Cerebellar cortex (tissue), 1 donor: ENCODE measurements around the gene SIRT7.

Source experiments
- DNase-seq: peaks from one replicate; pipeline ENCODE4 v3.0.0-alpha.2; 2015; ENCODE audit warnings: low spot score

The SIRT7 gene

GRCh38 chr17:81904600-81905423, 13.2 kb downstream of the SIRT7 start:
- no peak for DNase-seq

DNA sequence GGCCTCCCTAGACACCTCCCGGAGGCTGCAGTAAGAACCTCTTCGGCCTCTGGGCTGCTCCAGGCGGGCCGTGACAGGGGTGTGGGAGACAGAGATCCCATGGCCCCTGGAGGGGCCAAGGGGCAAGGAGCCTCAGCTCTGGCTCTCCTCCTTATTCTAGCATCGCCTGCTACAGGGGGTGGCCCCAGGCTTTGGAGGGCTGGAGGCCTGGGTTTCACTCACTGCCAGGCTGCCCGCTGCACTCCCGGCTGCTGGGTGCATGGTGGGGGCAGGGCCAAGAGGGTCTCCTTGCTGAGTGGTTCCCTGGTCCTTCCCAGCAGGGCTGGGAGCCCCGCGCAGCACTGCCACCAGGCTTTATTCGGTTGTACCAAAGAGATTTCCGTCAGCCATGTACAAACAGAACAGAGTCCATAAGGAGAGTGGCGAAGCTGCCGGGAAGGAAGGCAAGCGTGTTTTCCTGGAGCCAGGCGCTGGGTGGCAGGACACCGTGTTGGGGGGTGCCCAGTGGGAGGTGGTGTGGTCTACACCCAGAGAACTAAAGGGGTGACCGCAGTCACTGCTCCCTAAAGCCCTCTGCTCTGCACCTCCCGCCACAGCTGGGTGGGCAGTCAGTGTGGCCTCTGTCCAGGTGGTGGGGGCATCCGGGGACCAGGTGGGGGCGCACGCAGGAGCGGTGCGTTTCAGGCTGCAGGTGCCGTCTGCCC, 13.9 kb downstream of the SIRT7 start:
- no peak for DNase-seq

- no peak for DNase-seq
Measured at GRCh38 chr17:81903415-81903831, 14.6 kb downstream of the SIRT7 start.

GRCh38 chr17:81902653-81903414, 15.1 kb downstream of the SIRT7 start:
- DNase-seq = no peak

DNA sequence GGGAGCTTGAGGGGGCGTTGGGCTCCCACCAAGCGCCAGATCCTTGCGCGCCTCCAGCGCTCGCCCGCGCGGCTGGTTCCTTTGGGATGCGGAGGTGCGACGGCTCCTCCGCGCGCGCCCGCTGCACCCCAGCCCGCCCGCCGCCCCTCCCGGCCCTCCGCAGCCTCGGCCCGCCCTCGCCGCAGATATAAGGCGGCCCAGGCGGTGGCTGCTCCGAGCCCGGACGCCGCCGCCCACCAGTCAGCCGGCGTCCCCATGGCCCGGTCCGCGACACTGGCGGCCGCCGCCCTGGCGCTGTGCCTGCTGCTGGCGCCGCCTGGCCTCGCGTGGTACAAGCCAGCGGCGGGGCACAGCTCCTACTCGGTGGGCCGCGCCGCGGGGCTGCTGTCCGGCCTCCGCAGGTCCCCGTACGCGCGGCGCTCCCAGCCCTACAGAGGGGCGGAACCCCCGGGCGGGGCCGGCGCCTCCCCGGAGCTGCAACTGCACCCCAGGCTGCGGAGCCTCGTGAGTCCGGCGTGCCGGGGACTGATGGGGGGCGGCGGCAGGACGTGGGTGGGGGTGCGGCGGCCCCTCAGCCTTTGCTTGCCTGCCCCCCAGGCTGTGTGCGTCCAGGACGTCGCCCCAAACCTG, 15.8 kb downstream of the SIRT7 start, which contains the start of gene NPB:
NPB (plus strand) TSS at position 216 of the 630 bp plus-strand sequence; CDS start at position 256, 40 bp downstream.
- DNase-seq = no peak

- DNase-seq = no peak
Measured at GRCh38 chr17:81901167-81902022, 16.6 kb downstream of the SIRT7 start.

- no peak for DNase-seq
Measured at GRCh38 chr17:81900181-81900820, 17.7 kb downstream of the SIRT7 start.

DNA sequence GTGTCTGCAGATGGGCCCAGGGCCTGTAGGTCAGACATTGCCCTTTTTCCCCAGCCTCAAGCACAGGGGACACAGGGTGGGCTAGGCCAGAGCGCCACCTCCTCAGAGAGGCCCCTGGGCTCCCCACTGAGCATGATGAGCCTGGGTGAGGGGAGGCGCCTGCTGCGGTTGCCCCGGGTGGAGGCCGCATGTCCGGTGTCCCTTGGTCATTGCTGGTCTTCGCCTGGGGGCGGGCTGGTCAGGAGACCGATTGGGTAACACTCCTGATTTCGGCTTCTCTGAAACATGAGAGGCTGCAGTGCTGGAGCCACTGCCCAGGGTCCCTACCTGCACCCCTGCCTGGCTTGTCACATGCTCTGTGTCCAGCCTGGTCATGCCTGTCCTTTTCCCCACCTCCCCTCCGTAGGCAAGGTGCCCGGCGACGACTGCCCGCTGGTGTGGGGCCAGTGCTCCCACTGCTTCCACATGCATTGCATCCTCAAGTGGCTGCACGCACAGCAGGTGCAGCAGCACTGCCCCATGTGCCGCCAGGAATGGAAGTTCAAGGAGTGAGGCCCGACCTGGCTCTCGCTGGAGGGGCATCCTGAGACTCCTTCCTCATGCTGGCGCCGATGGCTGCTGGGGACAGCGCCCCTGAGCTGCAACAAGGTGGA, 18.3 kb downstream of the SIRT7 start:
- no peak for DNase-seq

DNA sequence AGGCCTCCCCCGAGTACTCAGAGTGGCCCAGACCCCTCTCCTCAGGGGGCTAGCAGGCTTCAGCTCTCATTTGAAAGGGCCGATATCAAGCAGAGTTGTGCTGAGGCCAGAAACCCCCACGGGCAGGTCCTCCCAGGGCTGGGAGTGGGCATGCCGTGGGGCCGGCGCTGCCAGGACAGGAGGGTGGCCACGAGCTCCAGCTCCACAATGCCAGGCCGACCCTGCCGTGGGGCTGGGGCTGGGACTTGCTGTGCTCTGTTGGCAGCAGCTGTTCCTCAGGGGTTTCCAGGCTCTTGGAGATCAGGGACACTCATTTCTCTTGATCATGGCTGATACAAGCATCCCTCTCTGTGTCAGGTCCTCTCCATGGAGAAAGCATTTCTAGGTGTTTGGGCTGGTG, 19.1 kb downstream of the SIRT7 start:
- DNase-seq = no peak

GRCh38 chr17:81898029-81898866, 19.7 kb downstream of the SIRT7 start:
- DNase-seq = peak; percentile 49

DNA sequence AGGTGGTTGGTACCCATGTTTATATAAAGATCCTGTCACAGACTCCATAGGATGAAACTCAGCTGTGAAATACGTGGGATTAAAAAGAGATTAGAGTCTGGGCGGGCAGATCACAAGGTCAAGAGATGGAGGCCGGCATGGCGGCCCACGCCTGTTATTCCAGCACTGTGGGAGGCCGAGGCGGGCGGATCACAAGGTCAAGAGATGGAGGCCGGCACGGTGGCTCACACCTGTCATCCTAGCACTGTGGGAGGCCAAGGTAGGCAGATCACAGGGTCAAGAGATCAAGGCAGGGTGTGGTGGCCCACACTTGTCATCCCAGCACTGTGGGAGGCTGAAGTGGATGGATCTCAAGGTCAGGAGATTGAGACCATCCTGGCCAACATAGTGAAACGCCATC, 22.6 kb downstream of the SIRT7 start:
- no peak for DNase-seq

GRCh38 chr17:81891303-81891552, 26.7 kb downstream of the SIRT7 start:
- no peak for DNase-seq

- no peak for DNase-seq
Measured at GRCh38 chr17:81890447-81891302, 27.3 kb downstream of the SIRT7 start.

GRCh38 chr17:81889602-81890001, 28.4 kb downstream of the SIRT7 start:
- no peak for DNase-seq

- no peak for DNase-seq
Measured at GRCh38 chr17:81888988-81889595, 28.9 kb downstream of the SIRT7 start.

DNA sequence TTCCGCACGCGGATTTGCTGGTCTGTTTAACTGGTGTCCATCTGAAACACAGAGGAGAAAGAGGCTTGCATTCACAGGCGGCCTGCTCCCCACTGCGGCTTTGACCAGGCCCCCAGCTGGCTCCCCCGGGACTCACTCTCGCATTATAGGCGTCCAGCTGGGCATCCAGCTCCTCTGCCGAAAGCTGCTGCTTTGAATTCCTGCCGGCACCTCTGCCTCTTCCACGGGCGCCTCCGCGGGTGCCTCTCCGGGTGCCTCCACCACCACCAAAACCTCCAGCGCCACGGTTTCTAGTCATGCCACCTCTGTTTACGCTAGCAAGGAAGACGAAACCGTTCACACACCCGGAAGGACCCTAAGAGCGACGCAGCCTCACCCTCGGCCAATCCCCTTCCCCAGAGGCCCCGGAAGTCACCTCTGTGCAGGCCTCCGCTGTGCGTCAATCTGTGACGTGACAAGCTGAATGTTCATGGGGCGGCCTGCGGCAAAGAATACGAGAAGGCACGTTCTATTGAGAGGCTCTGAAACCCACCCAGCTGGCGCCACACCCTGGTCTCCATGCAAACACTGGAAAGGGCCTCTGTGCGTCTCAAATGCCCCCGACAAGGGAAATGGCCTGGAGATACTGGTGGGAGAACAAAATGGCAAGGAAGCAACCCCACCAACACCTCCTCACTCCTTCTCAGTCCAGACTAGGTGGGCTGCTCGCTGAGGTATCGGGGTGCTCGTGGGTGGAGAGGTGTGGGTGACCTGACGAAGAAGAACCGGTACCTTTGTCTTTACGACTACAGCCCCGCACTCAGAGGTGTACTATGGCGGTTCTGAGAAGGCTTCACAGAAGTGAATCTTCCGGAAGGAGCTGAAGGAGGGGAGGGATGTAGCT, 29.6 kb downstream of the SIRT7 start:
- DNase-seq = no peak
